Mucosa of descending colon (tissue), 3 donors: ENCODE data around the gene GRIA4. TPM values are rescaled to one million over a fixed set of nuclear protein-coding genes. Genes with fewer than 3 reads are reported as not detected.

ENCODE experiments used
- ATAC-seq: fragments of 200-7000 bp; cut with Tn5 transposase; one replicate; pipeline ENCODE4 v1.9.1; 2020; ENCODE audit warnings: mild to moderate bottlenecking, moderate library complexity
- DNase-seq, 3 donors: peaks; one replicate each; pipeline ENCODE4 v3.0.0-alpha.2; 2020
- H3K36me3 ChIP-seq: fragments of 200-600 bp; one replicate; pipeline ENCODE4 v1.8.0; 2021; ENCODE audit warnings: low read depth, mild to moderate bottlenecking
- H3K4me1 ChIP-seq: fragments of 200-600 bp; one replicate; pipeline ENCODE4 v1.8.0; 2021; ENCODE audit warnings: low read depth, mild to moderate bottlenecking
- H3K4me3 ChIP-seq: fragments of 200-600 bp; one replicate; pipeline ENCODE4 v1.8.0; 2021; ENCODE audit warnings: mild to moderate bottlenecking
- H3K9me3 ChIP-seq: fragments of 200-600 bp; one replicate; pipeline ENCODE4 v1.8.0; 2021; ENCODE audit warnings: mild to moderate bottlenecking
- CTCF ChIP-seq: fragments of 200-600 bp; IDR thresholded peaks from one replicate; pipeline ENCODE4 v1.8.0; 2022; ENCODE audit warnings: antibody characterized with exemption, mild to moderate bottlenecking
- intact Hi-C, 2 donors: fragments of 100-400 bp; cut with DNase I in 1 of 2; cut with micrococcal nuclease in 1 of 2; formaldehyde crosslinking; loops; one replicate each; pipeline versions ENCODE4 v1.11.0 to v1.11.1; 2022; cut with DNase I, micrococcal nuclease
- total RNA-seq, 3 donors: library from RNA; stranded (reverse); fragmentation: NEBNext Ultra II Directional in 2 of 3; extraction: Animal tissue kit (Norgen Biotek cat#: 25700) in 2 of 3; gene quantifications; one replicate each; pipeline versions ENCODE4 v1.2.1 to v1.2.4, GENCODE V29; 2021 to 2023
- donor health status: DM: no; HTN: no; CAD: no; lungs with moderate emphysema.
- donor health status: DM: no; HTN: no; CAD: no.
- donor health status: DM: no; HTN: yes; CAD: no.

The GRIA4 gene
- total RNA-seq, 3 donors from 2014 or later, result 1.6 to 2.3 (median 1.6) TPM

GRCh38 chr11:105639527-105639926, 29.7 kb downstream of the GRIA4 start:
- no peak for ATAC-seq

GRCh38 chr11:105641433-105641832, 31.6 kb downstream of the GRIA4 start:
- DNase-seq, result no peak
- ATAC-seq, result no peak
- Histone ChIP-seq H3K36me3 (no peaks in the 10 kb centered on the region), H3K9me3 (no peaks in the 10 kb centered on the region), H3K4me1 (no peaks in the 10 kb centered on the region), H3K4me3 (no peak overlapping the region)
- intact Hi-C loops, result no loop called here
- TF ChIP-seq CTCF, result no peak

More at GRCh38 chr11:105639527-105639926, 29.7 kb downstream of the GRIA4 start:
- H3K4me1 ChIP-seq, result no peaks in the 10 kb centered on the region
- no peak overlapping the region for H3K4me3 ChIP-seq
- no peak for DNase-seq
- intact Hi-C loops, result no loop called here
- H3K36me3 ChIP-seq, result no peaks in the 10 kb centered on the region
- no peak for TF ChIP-seq CTCF
- H3K9me3 ChIP-seq, result no peaks in the 10 kb centered on the region

- Histone ChIP-seq H3K4me3 (no peak overlapping the region), H3K9me3 (no peaks in the 10 kb centered on the region), H3K36me3 (no peaks in the 10 kb centered on the region), H3K4me1 (no peaks in the 10 kb centered on the region)
- no peak for ATAC-seq
- intact Hi-C loops, result no loop called here
- no peak for TF ChIP-seq CTCF
- DNase-seq, result no peak
Measured at GRCh38 chr11:105642870-105643269, 33.0 kb downstream of the GRIA4 start.

- DNase-seq (no peak), ATAC-seq (no peak)
- Histone ChIP-seq H3K9me3 (no peaks in the 10 kb centered on the region), H3K4me1 (no peaks in the 10 kb centered on the region), H3K4me3 (no peak overlapping the region), H3K36me3 (no peaks in the 10 kb centered on the region)
- intact Hi-C loops, result no loop called here
- no peak for TF ChIP-seq CTCF
Measured at GRCh38 chr11:105644839-105645573, 35.1 kb downstream of the GRIA4 start.

- ATAC-seq, result no peak
- no peaks in the 10 kb centered on the region for H3K36me3 ChIP-seq
- TF ChIP-seq CTCF, result no peak
- H3K4me1 ChIP-seq, result no peaks in the 10 kb centered on the region
- no peaks in the 10 kb centered on the region for H3K9me3 ChIP-seq
- intact Hi-C loops, result no loop called here
- no peak overlapping the region for H3K4me3 ChIP-seq
- no peak for DNase-seq
Measured at GRCh38 chr11:105647780-105648179, 37.9 kb downstream of the GRIA4 start.

- H3K4me3 ChIP-seq, result no peak overlapping the region
- no peaks in the 10 kb centered on the region for H3K36me3 ChIP-seq
- ATAC-seq (no peak), DNase-seq (no peak)
- no peak for TF ChIP-seq CTCF
- H3K9me3 ChIP-seq, result no peaks in the 10 kb centered on the region
- intact Hi-C loops, result no loop called here
- no peaks in the 10 kb centered on the region for H3K4me1 ChIP-seq
Measured at GRCh38 chr11:105648762-105649161, 38.9 kb downstream of the GRIA4 start.
